ENCODE measurements around the gene SLC29A1. TPM values are rescaled to one million over a fixed set of nuclear protein-coding genes. Genes with fewer than 3 reads are reported as not detected.

The SLC29A1 gene
- total RNA-seq, 1 donor from 2014 or later: 59.8 TPM

- no peak for TF ChIP-seq CTCF (IDR thresholded peaks at IDR 0.05)
- H3K36me3 ChIP-seq: no peaks in the 10 kb centered on the region
- no peak for DNase-seq
- H3K4me3 ChIP-seq: no peak overlapping the region
- no peak for ATAC-seq
- H3K27ac ChIP-seq: no peak overlapping the region
- H3K27me3 ChIP-seq: peaks cover 49% of the 10 kb centered on the region
- intact Hi-C loops (cut with DNase I): no loop called here
- no peaks in the 10 kb centered on the region for H3K9me3 ChIP-seq
- H3K4me1 ChIP-seq: no peaks in the 10 kb centered on the region
Measured at GRCh38 chr6:44271406-44271723, 48.0 kb downstream of the SLC29A1 start.

GRCh38 chr6:44271914-44272313, 48.5 kb downstream of the SLC29A1 start:
- intact Hi-C loops (cut with DNase I): no loop called here

GRCh38 chr6:44272529-44272928, 49.1 kb downstream of the SLC29A1 start:
- H3K4me3 ChIP-seq: no peak overlapping the region
- DNase-seq (no peak), ATAC-seq (no peak)
- H3K27me3 ChIP-seq: peaks cover 61% of the 10 kb centered on the region
- no peaks in the 10 kb centered on the region for H3K36me3 ChIP-seq
- no peak overlapping the region for H3K27ac ChIP-seq
- no peaks in the 10 kb centered on the region for H3K9me3 ChIP-seq
- no peak for TF ChIP-seq CTCF (IDR thresholded peaks at IDR 0.05)
- intact Hi-C loops (cut with DNase I): no loop called here
- H3K4me1 ChIP-seq: no peaks in the 10 kb centered on the region

More at GRCh38 chr6:44271914-44272313, 48.5 kb downstream of the SLC29A1 start:
- Histone ChIP-seq H3K27ac (no peak overlapping the region), H3K27me3 (peaks cover 55% of the 10 kb centered on the region), H3K4me3 (no peak overlapping the region), H3K9me3 (no peaks in the 10 kb centered on the region), H3K36me3 (no peaks in the 10 kb centered on the region), H3K4me1 (no peaks in the 10 kb centered on the region)
- TF ChIP-seq CTCF (IDR thresholded peaks at IDR 0.05): no peak
- DNase-seq (no peak), ATAC-seq (no peak)

GRCh38 chr6:44272999-44273566, 49.7 kb downstream of the SLC29A1 start:
- ATAC-seq: no peak
- Histone ChIP-seq H3K4me1 (no peaks in the 10 kb centered on the region), H3K9me3 (no peaks in the 10 kb centered on the region), H3K36me3 (no peaks in the 10 kb centered on the region), H3K27me3 (peaks cover 66% of the 10 kb centered on the region), H3K27ac (no peak overlapping the region), H3K4me3 (no peak overlapping the region)
- DNase-seq: no peak
- intact Hi-C loops (cut with DNase I): no loop called here
- no peak for TF ChIP-seq CTCF (IDR thresholded peaks at IDR 0.05)

GRCh38 chr6:44273617-44274016, 50.2 kb downstream of the SLC29A1 start:
- no peak for ATAC-seq
- Histone ChIP-seq H3K27me3 (peaks cover 72% of the 10 kb centered on the region), H3K36me3 (no peaks in the 10 kb centered on the region), H3K4me3 (no peak overlapping the region), H3K4me1 (no peaks in the 10 kb centered on the region), H3K27ac (no peak overlapping the region), H3K9me3 (no peaks in the 10 kb centered on the region)
- intact Hi-C loops (cut with DNase I): no loop called here
- TF ChIP-seq CTCF (IDR thresholded peaks at IDR 0.05): no peak
- no peak for DNase-seq

GRCh38 chr6:44275271-44275748, 51.9 kb downstream of the SLC29A1 start:
- Histone ChIP-seq H3K4me1 (no peaks in the 10 kb centered on the region), H3K4me3 (no peak overlapping the region), H3K36me3 (no peaks in the 10 kb centered on the region), H3K9me3 (no peaks in the 10 kb centered on the region), H3K27me3 (peaks cover 67% of the 10 kb centered on the region), H3K27ac (no peak overlapping the region)
- no peak for ATAC-seq
- TF ChIP-seq CTCF (IDR thresholded peaks at IDR 0.05): no peak
- DNase-seq: no peak
- intact Hi-C loops (cut with DNase I): no loop called here
